Astrocyte (in vitro differentiated cells and primary cell): Measurements from ENCODE around the gene PCDHB10.

Experiments used
- CTCF ChIP-seq: IDR thresholded peaks from 2 replicates; pipeline ENCODE4 v1.5.1; 2011; ENCODE audit warnings: low read depth, mild to moderate bottlenecking, inconsistent platforms, low read length, moderate library complexity; ENCODE audit not compliant: insufficient read depth
- EZH2 ChIP-seq: IDR thresholded peaks from 2 replicates; pipeline ENCODE4 v1.6.1; 2012; ENCODE audit warnings: mild to moderate bottlenecking, low read length, inconsistent platforms; ENCODE audit not compliant: insufficient read depth

- no peak for TF ChIP-seq EZH2
- TF ChIP-seq CTCF: no peak
These were observed 44.6 kb downstream of the PCDHB10 start for GRCh38 chr5:141236516-141237313.
